Caki2 (cell line): Measurements from ENCODE around the gene HAAO. TPM values are rescaled to one million over a fixed set of nuclear protein-coding genes. Genes with fewer than 3 reads are reported as not detected.

Experiments used
- DNase-seq: peaks from one replicate; pipeline ENCODE4 v3.0.0-alpha.2; 2015; ENCODE audit warnings: low read depth
- in situ Hi-C: cut with HindIII; loops from 2 replicates; pipeline ENCODE4 v1.10.0; 2016; ENCODE audit warnings: low sequenced_read_pairs, low pct_unique_long_range_greater_than_20kb, mixed read lengths
- total RNA-seq: library from RNA; depleted of rRNA; stranded (reverse); fragments of >200 nt; shearing (Covaris generic); gene quantifications from 2 replicates; pipeline ENCODE4 v1.2.3, GENCODE V29; 2014; ENCODE audit warnings: low replicate concordance

HAAO gene
- total RNA-seq, 1 experiment from 2014 or later = not detected

- in situ Hi-C loops = no loop called here
- no peak for DNase-seq
Observed at GRCh38 chr2:42761554-42761953, 30.8 kb downstream of the HAAO start.

GRCh38 chr2:42758751-42759150 lies 33.6 kb downstream of the HAAO start:
- in situ Hi-C loops = no loop called here
- no peak for DNase-seq

GRCh38 chr2:42757981-42758740 lies 34.2 kb downstream of the HAAO start:
- no peak for DNase-seq
- in situ Hi-C loops = no loop called here

GRCh38 chr2:42756966-42757513 lies 35.3 kb downstream of the HAAO start:
- in situ Hi-C loops = no loop called here
- DNase-seq = no peak

- in situ Hi-C loops = no loop called here
- DNase-seq = no peak
Observed at GRCh38 chr2:42756150-42756775, 36.1 kb downstream of the HAAO start.

GRCh38 chr2:42755191-42755880 lies 37.0 kb downstream of the HAAO start:
- in situ Hi-C loops = no loop called here

GRCh38 chr2:42754776-42755140 lies 37.6 kb downstream of the HAAO start:
- no peak for DNase-seq
- in situ Hi-C loops = no loop called here

More at GRCh38 chr2:42755191-42755880, 37.0 kb downstream of the HAAO start:
- DNase-seq = no peak

- in situ Hi-C loops = no loop called here
- DNase-seq = no peak
Observed at GRCh38 chr2:42754021-42754775, 38.2 kb downstream of the HAAO start.

- in situ Hi-C loops = no loop called here
- DNase-seq = no peak
Observed at GRCh38 chr2:42752816-42753813, 39.3 kb downstream of the HAAO start.

GRCh38 chr2:42752314-42752713 lies 40.1 kb downstream of the HAAO start:
- no peak for DNase-seq
- in situ Hi-C loops = no loop called here

- in situ Hi-C loops = no loop called here
- no peak for DNase-seq
Observed at GRCh38 chr2:42748840-42749239, 43.5 kb downstream of the HAAO start.

GRCh38 chr2:42747422-42747821 lies 45.0 kb downstream of the HAAO start:
- no peak for DNase-seq
- in situ Hi-C loops = no loop called here

GRCh38 chr2:42744545-42745082 lies 47.8 kb downstream of the HAAO start:
- in situ Hi-C loops = no loop called here
- DNase-seq = no peak

- no peak for DNase-seq
- in situ Hi-C loops = no loop called here
Observed at GRCh38 chr2:42743659-42743990, 48.8 kb downstream of the HAAO start.

- in situ Hi-C loops = no loop called here
- DNase-seq = no peak
Observed at GRCh38 chr2:42742740-42743658, 49.4 kb downstream of the HAAO start.

- in situ Hi-C loops = no loop called here
- no peak for DNase-seq
Observed at GRCh38 chr2:42741140-42741539, 51.2 kb downstream of the HAAO start.
